ENCODE measurements around the gene MGMT. TPM values are rescaled to one million over a fixed set of nuclear protein-coding genes. Genes with fewer than 3 reads are reported as not detected.

MGMT gene
- total RNA-seq, 5 donors from 2014 or later (not counting 1 experiment from before 2014, with no cell fraction given), result 16.6 to 24.6 (median 21.1) TPM

GRCh38 chr10:129793479-129793878 is 326.4 kb downstream of the MGMT start:
- no peaks in the 10 kb centered on the region for H3K36me3 Mint-ChIP-seq
- no peaks in the 10 kb centered on the region for H3K27me3 Mint-ChIP-seq
- no peaks in the 10 kb centered on the region for H3K9me3 ChIP-seq
- H3K27me3 ChIP-seq (replicated peaks in 1 of 2; ENCODE audit: control insufficient read depth in 2 of 2, extremely low read depth in 1 of 2, insufficient read depth in 2 of 2, low read length in 1 of 2), result no peaks in the 10 kb centered on the region
- no peak overlapping the region for H3K27ac Mint-ChIP-seq
- ATAC-seq (replicated peaks in 1 of 4) (no peak), DNase-seq (no peak)
- no peaks in the 10 kb centered on the region for H3K4me1 ChIP-seq (ENCODE audit: control insufficient read depth in 1 of 2, extremely low read depth in 1 of 2, insufficient read depth in 2 of 2, low read length in 2 of 2)
- no peaks in the 10 kb centered on the region for H3K36me3 ChIP-seq (ENCODE audit: control insufficient read depth in 2 of 2, extremely low read depth in 1 of 2, insufficient read depth in 1 of 2, low read length in 1 of 2)
- POLR2A ChIA-PET, result no interaction called here
- no peak overlapping the region for H3K4me3 ChIP-seq (ENCODE audit: control insufficient read depth in 1 of 2, extremely low read depth in 1 of 2, low read length in 1 of 2)
- H3K27ac ChIP-seq (ENCODE audit: low read length), result no peak overlapping the region
- H3K4me3 Mint-ChIP-seq, result no peak overlapping the region
- no peaks in the 10 kb centered on the region for H3K4me1 Mint-ChIP-seq
- H3K9me3 Mint-ChIP-seq, result peaks cover 7 to 60% (median 42%) of the 10 kb centered on the region in 3 donors
- CTCF ChIA-PET, result no interaction called here
- 85% methylated on average over 6 of the region's 6 CpGs for WGBS (ENCODE audit: insufficient coverage)

DNA sequence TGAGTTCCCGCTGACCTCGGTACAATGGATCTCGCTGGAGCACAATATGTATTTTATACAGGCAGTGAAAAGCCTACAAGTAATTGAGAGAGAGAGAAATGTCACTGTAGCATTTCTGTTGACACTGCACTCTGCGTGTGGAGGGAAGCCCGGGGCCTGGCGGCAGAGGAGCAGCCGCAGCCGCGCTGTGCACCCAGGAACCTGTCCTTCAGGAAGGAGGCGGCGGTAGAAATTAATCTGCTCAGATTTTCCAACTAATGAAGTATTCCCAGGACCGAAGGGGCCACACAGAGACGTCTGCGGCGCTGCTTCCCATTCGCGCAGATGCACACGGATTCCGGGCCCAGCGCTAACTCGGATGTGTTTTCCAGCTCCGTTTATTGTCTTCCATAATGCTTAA is 327.0 kb downstream of the MGMT start:
- no peaks in the 10 kb centered on the region for H3K36me3 Mint-ChIP-seq
- DNase-seq, result no peak
- no peaks in the 10 kb centered on the region for H3K36me3 ChIP-seq (ENCODE audit: control insufficient read depth in 2 of 2, extremely low read depth in 1 of 2, insufficient read depth in 1 of 2, low read length in 1 of 2)
- H3K27ac Mint-ChIP-seq, result no peak overlapping the region
- H3K4me1 Mint-ChIP-seq, result no peaks in the 10 kb centered on the region
- ChIA-PET CTCF (no interaction called here), POLR2A (no interaction called here)
- H3K4me3 ChIP-seq (ENCODE audit: control insufficient read depth in 1 of 2, extremely low read depth in 1 of 2, low read length in 1 of 2), result no peak overlapping the region
- H3K9me3 Mint-ChIP-seq, result peaks cover 7 to 60% (median 46%) of the 10 kb centered on the region in 3 donors
- no peaks in the 10 kb centered on the region for H3K4me1 ChIP-seq (ENCODE audit: control insufficient read depth in 1 of 2, extremely low read depth in 1 of 2, insufficient read depth in 2 of 2, low read length in 2 of 2)
- WGBS (ENCODE audit: insufficient coverage), result 98% methylated on average over 9 of the region's 22 CpGs
- H3K9me3 ChIP-seq, result no peaks in the 10 kb centered on the region
- H3K27me3 ChIP-seq (replicated peaks in 1 of 2; ENCODE audit: control insufficient read depth in 2 of 2, extremely low read depth in 1 of 2, insufficient read depth in 2 of 2, low read length in 1 of 2), result no peaks in the 10 kb centered on the region
- ATAC-seq (replicated peaks in 1 of 4), result no peak
- H3K4me3 Mint-ChIP-seq, result no peak overlapping the region
- H3K27ac ChIP-seq (ENCODE audit: low read length), result no peak overlapping the region
- no peaks in the 10 kb centered on the region for H3K27me3 Mint-ChIP-seq

GRCh38 chr10:129796710-129797420 is 329.8 kb downstream of the MGMT start:
- Histone ChIP-seq H3K36me3 (ENCODE audit: control insufficient read depth in 2 of 2, extremely low read depth in 1 of 2, insufficient read depth in 1 of 2, low read length in 1 of 2) (no peaks in the 10 kb centered on the region), H3K4me3 (ENCODE audit: control insufficient read depth in 1 of 2, extremely low read depth in 1 of 2, low read length in 1 of 2) (no peak overlapping the region), H3K4me1 (ENCODE audit: control insufficient read depth in 1 of 2, extremely low read depth in 1 of 2, insufficient read depth in 2 of 2, low read length in 2 of 2) (no peaks in the 10 kb centered on the region), H3K27ac (ENCODE audit: low read length) (no peak overlapping the region), H3K27me3 (replicated peaks in 1 of 2; ENCODE audit: control insufficient read depth in 2 of 2, extremely low read depth in 1 of 2, insufficient read depth in 2 of 2, low read length in 1 of 2) (peaks cover 0 to 3% of the 10 kb centered on the region in 2 experiments), H3K9me3 (no peaks in the 10 kb centered on the region)
- ChIA-PET POLR2A (no interaction called here), CTCF (no interaction called here)
- H3K4me3 Mint-ChIP-seq, result no peak overlapping the region
- peaks cover 4 to 40% (median 30%) of the 10 kb centered on the region in 3 donors for H3K9me3 Mint-ChIP-seq
- ATAC-seq (replicated peaks in 1 of 4), result no peak
- 41% methylated on average over 7 of the region's 14 CpGs for WGBS (ENCODE audit: insufficient coverage)
- H3K27me3 Mint-ChIP-seq, result no peaks in the 10 kb centered on the region
- DNase-seq, result no peak
- no peak overlapping the region for H3K27ac Mint-ChIP-seq
- H3K36me3 Mint-ChIP-seq, result no peaks in the 10 kb centered on the region
- no peaks in the 10 kb centered on the region for H3K4me1 Mint-ChIP-seq

DNA sequence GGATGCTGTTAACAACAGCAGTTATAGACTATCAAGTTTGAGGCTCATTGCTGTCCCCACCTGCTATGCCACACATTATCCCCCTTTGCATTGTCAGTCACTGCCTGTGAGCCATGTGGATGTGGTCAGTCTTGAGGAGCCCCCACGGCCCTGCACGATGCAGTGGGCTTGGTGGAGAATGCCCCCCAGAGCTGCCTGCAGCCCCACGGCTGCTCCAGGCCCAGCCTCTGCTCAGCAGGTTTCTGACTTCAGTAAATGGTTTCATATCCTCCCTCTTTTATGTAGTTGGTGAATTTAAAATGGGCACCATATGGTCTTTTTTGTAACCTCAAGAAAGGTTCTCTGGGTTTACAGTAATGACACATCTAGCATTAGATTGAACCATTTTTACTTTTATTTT is 332.9 kb downstream of the MGMT start:
- Histone ChIP-seq H3K9me3 (peaks cover 4% of the 10 kb centered on the region), H3K4me1 (ENCODE audit: control insufficient read depth in 1 of 2, extremely low read depth in 1 of 2, insufficient read depth in 2 of 2, low read length in 2 of 2) (no peaks in the 10 kb centered on the region), H3K27me3 (replicated peaks in 1 of 2; ENCODE audit: control insufficient read depth in 2 of 2, extremely low read depth in 1 of 2, insufficient read depth in 2 of 2, low read length in 1 of 2) (peaks cover 0 to 3% of the 10 kb centered on the region in 2 experiments), H3K36me3 (ENCODE audit: control insufficient read depth in 2 of 2, extremely low read depth in 1 of 2, insufficient read depth in 1 of 2, low read length in 1 of 2) (no peaks in the 10 kb centered on the region), H3K27ac (ENCODE audit: low read length) (no peak overlapping the region), H3K4me3 (ENCODE audit: control insufficient read depth in 1 of 2, extremely low read depth in 1 of 2, low read length in 1 of 2) (no peak overlapping the region)
- POLR2A ChIA-PET, result no interaction called here
- CTCF ChIA-PET, result no interaction called here
- H3K9me3 Mint-ChIP-seq, result peaks cover 11 to 45% (median 32%) of the 10 kb centered on the region in 3 donors
- H3K36me3 Mint-ChIP-seq, result no peaks in the 10 kb centered on the region
- DNase-seq (no peak), ATAC-seq (replicated peaks in 1 of 4) (no peak)
- no CpG with 5 or more reads among the region's 3 CpGs for WGBS (ENCODE audit: insufficient coverage)
- no peak overlapping the region for H3K27ac Mint-ChIP-seq
- no peak overlapping the region for H3K4me3 Mint-ChIP-seq
- H3K4me1 Mint-ChIP-seq, result no peaks in the 10 kb centered on the region
- H3K27me3 Mint-ChIP-seq, result peaks cover 0 to 2% of the 10 kb centered on the region in 2 donors

DNA sequence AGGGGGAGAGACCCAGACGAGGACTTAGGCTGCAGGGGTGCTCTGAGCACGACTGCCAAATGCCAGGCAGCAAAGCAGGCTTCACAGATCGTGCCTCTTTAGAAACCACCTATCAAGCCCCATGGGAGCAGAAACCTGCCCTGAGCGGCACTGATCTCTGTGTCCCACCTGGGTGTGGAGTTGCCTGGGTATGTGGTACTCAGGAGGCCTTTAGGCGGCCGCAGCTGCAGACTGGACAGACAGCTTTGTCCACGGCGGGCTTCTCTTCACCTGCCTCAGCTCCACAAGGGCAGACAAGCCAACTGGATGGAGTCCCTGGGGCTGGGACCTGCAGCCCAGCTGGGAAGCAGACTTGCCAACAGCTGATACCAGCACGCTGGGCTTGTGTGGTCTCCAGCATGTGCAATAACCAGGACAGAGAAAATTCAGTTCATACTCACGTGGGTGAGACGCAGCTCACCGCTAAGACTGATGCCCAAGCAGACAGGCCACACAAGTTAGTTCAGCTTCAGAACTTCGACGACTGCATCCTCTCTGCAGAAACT is 333.8 kb downstream of the MGMT start:
- Mint-ChIP-seq H3K36me3 (no peaks in the 10 kb centered on the region), H3K4me1 (no peaks in the 10 kb centered on the region), H3K27me3 (peaks cover 0 to 2% of the 10 kb centered on the region in 2 donors), H3K4me3 (no peak overlapping the region), H3K27ac (no peak overlapping the region), H3K9me3 (peaks cover 11 to 49% (median 34%) of the 10 kb centered on the region in 3 donors)
- no peaks in the 10 kb centered on the region for H3K36me3 ChIP-seq (ENCODE audit: control insufficient read depth in 2 of 2, extremely low read depth in 1 of 2, insufficient read depth in 1 of 2, low read length in 1 of 2)
- CTCF ChIA-PET, result no interaction called here
- POLR2A ChIA-PET, result no interaction called here
- ATAC-seq (replicated peaks in 1 of 4) (no peak), DNase-seq (no peak)
- peaks cover 4% of the 10 kb centered on the region for H3K9me3 ChIP-seq
- 83% methylated on average over 8 of the region's 14 CpGs for WGBS (ENCODE audit: insufficient coverage)
- H3K27me3 ChIP-seq (replicated peaks in 1 of 2; ENCODE audit: control insufficient read depth in 2 of 2, extremely low read depth in 1 of 2, insufficient read depth in 2 of 2, low read length in 1 of 2), result peaks cover 0 to 3% of the 10 kb centered on the region in 2 experiments
- H3K27ac ChIP-seq (ENCODE audit: low read length), result no peak overlapping the region
- no peaks in the 10 kb centered on the region for H3K4me1 ChIP-seq (ENCODE audit: control insufficient read depth in 1 of 2, extremely low read depth in 1 of 2, insufficient read depth in 2 of 2, low read length in 2 of 2)
- H3K4me3 ChIP-seq (ENCODE audit: control insufficient read depth in 1 of 2, extremely low read depth in 1 of 2, low read length in 1 of 2), result no peak overlapping the region

GRCh38 chr10:129807211-129807610 is 340.2 kb downstream of the MGMT start:
- H3K4me3 ChIP-seq (ENCODE audit: control insufficient read depth in 1 of 2, extremely low read depth in 1 of 2, low read length in 1 of 2), result no peak overlapping the region
- ChIA-PET POLR2A (no interaction called here), CTCF (interaction anchor here in 1 of 2 donors (0.6 kb wide), 1 partner anchor 81 kb away, joined by 3 read pairs; no protein-coding TSS in a partner anchor)
- peaks cover 4% of the 10 kb centered on the region for H3K9me3 ChIP-seq
- no peaks in the 10 kb centered on the region for H3K36me3 Mint-ChIP-seq
- no peaks in the 10 kb centered on the region for H3K27me3 ChIP-seq (replicated peaks in 1 of 2; ENCODE audit: control insufficient read depth in 2 of 2, extremely low read depth in 1 of 2, insufficient read depth in 2 of 2, low read length in 1 of 2)
- ATAC-seq (replicated peaks in 1 of 4) (no peak), DNase-seq (no peak)
- 56% methylated on average over 3 of the region's 7 CpGs for WGBS (ENCODE audit: insufficient coverage)
- H3K4me1 Mint-ChIP-seq, result no peaks in the 10 kb centered on the region
- no peak overlapping the region for H3K27ac ChIP-seq (ENCODE audit: low read length)
- peaks cover 12 to 40% (median 20%) of the 10 kb centered on the region in 3 donors for H3K9me3 Mint-ChIP-seq
- H3K36me3 ChIP-seq (ENCODE audit: control insufficient read depth in 2 of 2, extremely low read depth in 1 of 2, insufficient read depth in 1 of 2, low read length in 1 of 2), result no peaks in the 10 kb centered on the region
- H3K27ac Mint-ChIP-seq, result no peak overlapping the region
- H3K27me3 Mint-ChIP-seq, result peaks cover 0 to 2% of the 10 kb centered on the region in 2 donors
- H3K4me1 ChIP-seq (ENCODE audit: control insufficient read depth in 1 of 2, extremely low read depth in 1 of 2, insufficient read depth in 2 of 2, low read length in 2 of 2), result no peaks in the 10 kb centered on the region
- H3K4me3 Mint-ChIP-seq, result no peak overlapping the region

All from T-cell (primary cell).